ENCODE measurements around the gene ADD1. TPM values are rescaled to one million over a fixed set of nuclear protein-coding genes. Genes with fewer than 3 reads are reported as not detected.
A peak's percentile ranks its signal among the peaks of the same experiment; 100 is the strongest.

The ADD1 gene
- total RNA-seq, 4 donors from 2014 or later, result 290 to 470 (median 372) TPM

GRCh38 chr4:2829933-2830451 is 13.7 kb upstream of the ADD1 start:
- no peaks in the 10 kb centered on the region for H3K27me3 ChIP-seq
- TF ChIP-seq POLR2A (IDR thresholded peaks at IDR 0.05) (no peak), CTCF (IDR thresholded peaks at IDR 0.05) (no peak)
- H3K27ac ChIP-seq, result no peak overlapping the region
- no peak overlapping the region for H3K4me3 ChIP-seq
- H3K4me1 ChIP-seq, result peaks cover 0 to 11% (median 2%) of the 10 kb centered on the region in 4 donors
- peak in 1 of 3 donors; percentile 44 for DNase-seq
- peaks cover 0 to 88% (median 0%) of the 10 kb centered on the region in 3 donors for H3K36me3 ChIP-seq
- H3K9me3 ChIP-seq, result no peaks in the 10 kb centered on the region

DNA sequence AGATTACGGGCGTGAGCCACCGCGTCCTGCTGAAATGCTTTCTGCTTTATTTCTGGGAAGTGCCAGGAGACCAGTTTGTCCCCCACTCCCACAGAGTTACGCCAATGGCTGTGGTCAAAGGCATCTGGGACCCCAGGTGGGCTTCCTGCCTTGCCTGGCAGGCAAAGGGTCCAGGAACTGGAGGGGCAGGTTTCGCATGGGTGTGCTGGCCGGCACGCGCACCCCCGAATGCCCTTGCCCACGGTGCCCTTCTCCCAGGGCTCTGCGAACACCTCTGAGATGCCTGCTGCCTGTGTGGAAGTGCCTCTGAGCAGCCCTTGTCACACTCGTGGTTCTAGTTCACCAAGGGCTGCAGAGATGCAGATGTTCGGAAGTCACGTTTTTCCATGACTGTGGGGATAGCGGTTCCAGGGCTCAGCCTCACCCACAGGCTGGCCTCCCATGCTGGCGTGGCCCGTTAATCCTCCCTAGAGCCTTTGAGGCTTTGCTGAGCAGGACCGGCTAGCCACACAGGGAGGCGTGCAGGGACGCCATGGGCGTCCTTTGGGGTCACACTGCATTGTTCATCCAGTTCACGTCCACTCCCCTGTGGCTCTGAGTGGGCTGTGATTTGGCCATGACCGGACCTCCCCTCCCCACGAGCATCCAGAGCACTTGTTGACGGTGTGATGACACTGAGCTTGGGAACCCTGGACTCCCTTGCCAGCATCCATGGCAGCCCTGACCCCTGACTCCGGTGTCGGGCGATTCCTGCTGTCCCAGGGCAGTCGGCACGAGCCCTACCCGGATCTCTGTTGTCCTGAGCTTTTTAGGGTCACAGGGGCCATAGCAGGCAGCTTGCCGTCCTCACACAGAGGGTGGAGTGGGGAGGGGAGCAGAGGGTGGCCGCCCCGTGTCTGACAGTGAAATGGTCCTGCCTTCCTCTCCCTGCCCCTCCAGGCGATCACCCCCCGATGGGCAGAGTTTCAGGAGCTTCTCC is 12.7 kb upstream of the ADD1 start:
- Histone ChIP-seq H3K4me3 (no peak overlapping the region), H3K27me3 (no peaks in the 10 kb centered on the region), H3K27ac (no peak overlapping the region), H3K4me1 (peaks cover 0 to 19% (median 4%) of the 10 kb centered on the region in 4 donors), H3K36me3 (peaks cover 0 to 79% (median 0%) of the 10 kb centered on the region in 3 donors), H3K9me3 (no peaks in the 10 kb centered on the region)
- TF ChIP-seq CTCF (IDR thresholded peaks at IDR 0.05), result no peak
- no peak for TF ChIP-seq POLR2A (IDR thresholded peaks at IDR 0.05)
- peak in 1 of 3 donors; percentile 44 for DNase-seq

- peaks cover 0 to 77% (median 0%) of the 10 kb centered on the region in 3 donors for H3K36me3 ChIP-seq
- TF ChIP-seq POLR2A (IDR thresholded peaks at IDR 0.05) (no peak), CTCF (IDR thresholded peaks at IDR 0.05) (no peak)
- H3K27me3 ChIP-seq, result no peaks in the 10 kb centered on the region
- DNase-seq, result peak in 1 of 3 donors; percentile 48
- H3K4me3 ChIP-seq, result no peak overlapping the region
- H3K27ac ChIP-seq, result peak overlapping the region in 1 of 4 donors; percentile 55
- H3K4me1 ChIP-seq, result peaks cover 0 to 27% (median 7%) of the 10 kb centered on the region in 4 donors
- no peaks in the 10 kb centered on the region for H3K9me3 ChIP-seq
Observed at GRCh38 chr4:2831611-2832308, 11.9 kb upstream of the ADD1 start.

DNA sequence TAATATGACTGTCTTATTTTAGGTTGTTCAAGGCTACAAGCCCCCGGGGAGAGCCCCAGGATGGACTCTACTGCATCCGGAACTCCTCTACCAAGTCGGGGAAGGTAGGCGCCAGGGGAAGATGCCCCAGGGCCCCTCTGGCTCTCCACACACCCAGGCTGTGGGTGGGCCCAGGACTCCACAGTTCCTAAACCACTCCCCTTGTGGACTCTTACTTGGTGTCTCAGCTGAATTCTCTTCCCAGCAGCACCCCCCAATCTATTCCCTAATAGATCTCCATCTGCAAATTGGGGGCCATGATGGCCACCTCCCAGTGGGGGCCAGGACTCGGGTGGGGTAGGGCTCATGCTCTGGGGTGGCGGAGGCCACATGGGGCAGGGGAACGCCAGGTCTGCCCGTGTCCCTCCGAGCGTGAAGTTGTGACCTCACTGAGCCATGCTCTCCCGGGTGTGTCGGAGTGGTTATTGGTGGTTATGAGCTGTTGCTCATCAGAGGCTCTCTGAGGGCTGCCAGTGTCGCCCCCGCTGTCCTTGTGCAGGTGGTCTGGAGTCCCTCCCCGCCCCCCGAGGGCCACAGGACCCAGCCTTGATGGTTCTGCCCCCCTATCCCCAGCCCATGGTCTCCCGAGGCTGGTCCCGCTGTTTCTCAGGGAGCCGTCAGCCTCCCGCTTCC is 11.2 kb upstream of the ADD1 start:
- no peak for TF ChIP-seq POLR2A (IDR thresholded peaks at IDR 0.05)
- no peak for TF ChIP-seq CTCF (IDR thresholded peaks at IDR 0.05)
- H3K36me3 ChIP-seq, result peaks cover 0 to 70% (median 0%) of the 10 kb centered on the region in 3 donors
- no peaks in the 10 kb centered on the region for H3K27me3 ChIP-seq
- peak in 2 of 3 donors; percentile 68 to 74 for DNase-seq
- H3K4me1 ChIP-seq, result peaks cover 0 to 32% (median 13%) of the 10 kb centered on the region in 4 donors
- no peaks in the 10 kb centered on the region for H3K9me3 ChIP-seq
- H3K4me3 ChIP-seq, result no peak overlapping the region
- peak overlapping the region in 1 of 4 donors; percentile 55 for H3K27ac ChIP-seq
